HG02885 (cell line): ENCODE data around the gene SPINK1.
"Not testable (repeated sequence)": the region's sequence is repeated elsewhere in the genome, so short reads cannot be mapped to it uniquely, and the experiment has no call there.

Experiments
- ATAC-seq: cut with Tn5 transposase; IDR thresholded peaks from one replicate; pipeline ENCODE4 v1.9.1; 2021; ENCODE audit warnings: mild to moderate bottlenecking; ENCODE audit not compliant: unreplicated experiment, poor library complexity

Gene SPINK1, protein sequence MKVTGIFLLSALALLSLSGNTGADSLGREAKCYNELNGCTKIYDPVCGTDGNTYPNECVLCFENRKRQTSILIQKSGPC

GRCh38 chr5:147831465-147831864, at the start of gene SPINK1:
Gene SPINK1, minus strand, starts transcription at chr5:147831671. Its CDS starts 94 bp downstream, at chr5:147831577.
- no peak for ATAC-seq

- ATAC-seq = no peak
Measured at GRCh38 chr5:147880487-147880886, 49.0 kb upstream of the SPINK1 start.

GRCh38 chr5:147879784-147880183, 48.3 kb upstream of the SPINK1 start:
- no peak for ATAC-seq

- ATAC-seq = no peak
Measured at GRCh38 chr5:147878066-147878759, 46.7 kb upstream of the SPINK1 start, which contains the start of gene SCGB3A2. Gene SCGB3A2, plus strand, starts transcription at chr5:147878711. Its CDS starts 93 bp downstream, at chr5:147878804.

DNA sequence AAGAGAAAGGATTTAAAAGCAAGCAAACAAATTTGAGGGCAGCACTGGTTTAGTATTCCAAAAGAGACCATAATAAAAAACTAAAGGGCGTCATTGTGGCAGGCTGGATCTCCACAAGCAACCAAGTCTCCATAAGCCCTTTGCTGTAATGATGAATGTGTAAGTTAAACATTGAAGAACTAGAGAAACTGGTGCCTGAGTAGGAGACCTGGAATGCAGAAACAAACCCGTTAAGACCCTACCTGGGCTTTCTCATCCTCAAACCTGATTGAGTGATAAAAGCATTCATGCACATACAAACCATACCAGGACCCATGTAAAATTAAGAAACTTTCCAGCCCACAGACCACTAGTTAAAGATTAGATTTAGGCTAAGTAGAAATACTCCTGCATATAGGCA, 45.2 kb upstream of the SPINK1 start:
- no peak for ATAC-seq

DNA sequence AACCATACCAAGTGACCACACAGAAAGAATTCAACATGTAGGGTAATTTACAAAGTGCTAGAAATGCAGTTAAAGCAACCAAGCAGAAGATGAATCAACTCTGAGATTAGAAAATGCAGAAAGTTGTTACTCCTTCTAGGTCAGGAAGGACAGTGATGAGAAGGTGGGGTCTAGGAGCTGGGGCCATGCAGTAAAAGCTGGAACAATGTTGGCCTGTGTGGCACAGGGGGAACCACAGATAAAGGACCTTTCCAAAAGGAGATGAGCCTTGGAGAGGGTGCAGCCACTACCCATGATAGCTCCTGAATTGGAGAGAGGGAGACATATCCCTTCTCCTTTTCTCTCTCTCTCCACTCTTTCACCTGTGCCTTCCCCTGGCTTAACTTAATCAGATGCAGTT, 44.7 kb upstream of the SPINK1 start:
- ATAC-seq = no peak

DNA sequence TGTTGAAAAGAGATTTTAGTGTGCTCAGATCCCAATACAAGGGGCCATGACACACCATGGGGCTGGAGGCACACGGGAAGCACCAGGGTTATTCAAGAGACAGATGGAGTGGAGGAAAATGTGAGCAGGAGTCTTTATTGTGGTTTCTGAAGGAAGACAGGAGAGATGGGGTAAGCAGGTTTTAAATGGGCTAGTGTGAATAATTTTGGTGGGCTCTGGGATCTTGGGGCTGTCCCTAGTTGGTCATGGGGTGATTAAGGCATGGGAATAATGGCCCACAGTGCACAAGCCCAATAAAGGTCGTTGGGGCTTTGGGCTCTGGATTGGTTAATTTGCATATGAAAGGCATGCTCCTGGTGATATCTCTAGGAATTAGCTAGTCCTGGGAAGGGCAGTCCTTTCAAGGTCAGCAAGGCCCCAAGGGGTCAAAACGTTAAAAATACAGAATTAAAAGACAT, 43.5 kb upstream of the SPINK1 start:
- ATAC-seq = no peak

DNA sequence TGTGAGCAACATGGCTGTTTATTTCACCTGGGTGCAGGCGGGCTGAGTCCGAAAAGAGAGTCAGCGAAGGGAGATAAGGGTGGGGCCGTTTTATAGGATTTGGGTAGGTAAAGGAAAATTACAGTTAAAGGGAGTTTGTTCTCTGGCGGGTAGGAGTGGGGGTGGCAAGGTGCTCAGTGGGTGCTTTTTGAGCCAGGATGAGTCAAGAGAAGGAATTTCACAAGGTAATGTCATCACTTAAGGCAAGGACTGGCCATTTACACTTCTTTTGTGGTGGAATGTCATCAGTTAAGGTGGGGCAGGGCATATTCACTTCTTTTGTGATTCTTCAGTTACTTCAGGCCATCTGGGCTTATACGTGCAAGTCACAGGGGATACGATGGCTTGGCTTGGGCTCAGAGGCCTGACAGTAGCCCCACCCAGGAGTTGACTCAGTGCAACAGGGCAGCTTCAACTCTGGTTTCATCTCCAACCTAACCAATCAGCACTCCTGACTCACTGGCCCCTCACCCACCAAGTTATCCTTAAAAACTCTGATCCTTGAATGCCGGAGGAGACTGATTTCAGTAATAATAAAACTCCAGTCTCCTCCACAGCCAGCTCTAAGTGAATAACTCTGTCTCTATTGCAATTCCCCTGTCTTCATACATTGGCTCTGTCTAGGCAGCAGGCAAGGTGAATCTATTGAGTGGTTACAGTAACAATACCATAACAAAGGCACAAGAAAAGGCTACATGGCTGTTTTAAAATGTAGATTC, 42.8 kb upstream of the SPINK1 start:
- ATAC-seq = not testable (repeated sequence)

DNA sequence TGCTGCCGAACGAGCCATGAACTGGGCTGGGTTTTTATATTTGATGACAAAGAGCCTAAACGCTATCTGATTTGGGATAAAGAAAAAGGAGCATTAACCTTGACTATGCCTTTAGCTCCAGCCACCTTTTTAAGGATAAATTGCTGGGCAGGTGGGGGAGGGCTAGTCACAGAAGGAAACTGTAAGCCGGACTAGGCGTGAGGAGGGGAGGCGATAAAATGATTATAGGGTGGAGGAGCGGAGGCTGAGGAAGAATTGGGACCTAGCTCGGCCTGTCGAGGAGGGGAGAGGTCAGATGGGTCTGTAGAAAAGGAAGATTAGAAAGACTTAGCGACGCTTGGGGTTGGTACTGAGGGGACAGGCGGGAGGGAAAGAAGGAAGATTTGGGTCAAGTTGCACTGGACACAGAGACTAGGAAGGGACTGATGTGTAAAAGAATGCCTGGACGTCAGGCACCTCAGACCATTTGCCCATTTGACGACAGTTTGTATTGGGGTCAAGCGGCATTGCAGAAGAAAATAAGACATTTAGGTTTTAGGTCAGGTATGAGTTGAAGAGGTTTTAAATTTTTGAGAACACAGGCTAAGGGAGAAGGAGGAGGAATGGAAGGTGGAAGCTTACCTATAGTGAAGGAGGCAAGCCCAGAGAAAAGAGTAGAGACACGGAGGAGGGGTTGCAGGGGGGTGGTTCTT, 41.4 kb upstream of the SPINK1 start:
- not testable (repeated sequence) for ATAC-seq

DNA sequence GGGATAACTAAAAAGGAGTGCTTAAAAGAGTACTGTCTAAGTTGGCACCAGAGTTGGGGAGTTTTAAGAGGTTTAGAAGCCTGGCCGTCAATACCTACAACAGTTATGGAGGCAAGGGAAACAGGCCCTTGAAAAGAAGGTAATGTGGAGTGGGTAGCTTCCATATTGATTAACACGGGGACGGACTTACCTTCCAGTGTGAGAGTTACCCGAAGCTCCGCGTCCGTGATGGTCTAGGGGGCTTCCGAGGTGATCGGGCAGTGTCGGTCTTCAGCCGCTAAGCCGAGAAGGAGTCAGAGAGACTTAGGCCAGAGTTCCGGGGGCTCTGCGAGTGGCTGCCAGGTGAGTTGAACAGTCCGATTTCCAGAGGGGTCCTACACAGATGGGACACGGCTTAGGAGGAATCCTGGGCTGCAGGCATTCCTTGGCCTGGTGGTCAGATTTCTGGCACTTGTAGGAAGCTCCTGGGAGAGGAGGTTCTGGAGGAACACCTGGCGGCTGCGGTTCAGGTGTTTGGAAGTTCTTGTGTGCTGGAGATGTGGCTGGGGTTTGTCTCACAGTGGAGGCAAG, 40.6 kb upstream of the SPINK1 start:
- not testable (repeated sequence) for ATAC-seq

DNA sequence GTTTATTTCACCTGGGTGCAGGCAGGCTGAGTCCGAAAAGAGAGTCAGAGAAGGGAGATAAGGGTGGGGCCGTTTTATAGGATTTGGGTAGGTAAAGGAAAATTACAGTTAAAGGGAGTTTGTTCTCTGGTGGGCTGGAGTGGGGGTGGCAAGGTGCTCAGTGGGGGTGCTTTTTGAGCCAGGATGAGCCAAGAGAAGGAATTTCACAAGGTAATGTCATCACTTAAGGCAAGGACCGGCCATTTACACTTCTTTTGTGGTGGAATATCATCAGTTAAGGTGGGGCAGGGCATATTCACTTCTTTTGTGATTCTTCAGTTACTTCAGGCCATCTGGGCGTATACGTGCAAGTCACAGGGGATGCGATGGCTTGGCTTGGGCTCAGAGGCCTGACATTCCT, 38.4 kb upstream of the SPINK1 start:
- not testable (repeated sequence) for ATAC-seq

DNA sequence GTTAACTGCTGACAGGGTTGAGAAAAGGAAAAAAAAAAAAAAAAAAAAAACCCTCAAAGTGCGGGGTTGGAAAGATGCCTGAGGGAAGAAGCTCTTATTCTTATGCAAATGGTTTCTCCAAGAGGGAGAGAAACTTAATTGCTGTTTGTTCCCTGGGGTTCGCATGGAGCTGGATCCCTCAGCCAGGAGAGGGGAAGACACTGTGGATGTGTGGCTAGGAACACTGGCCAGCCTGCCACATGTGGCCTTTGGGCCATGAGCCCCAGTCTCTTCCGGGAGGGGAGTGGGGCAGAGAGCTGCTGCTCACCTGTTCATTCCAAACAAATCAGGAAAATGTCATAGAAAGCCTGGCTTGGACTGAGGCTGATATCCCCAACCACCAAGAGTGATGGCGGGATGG, 37.6 kb upstream of the SPINK1 start:
- ATAC-seq = no peak

GRCh38 chr5:147863454-147864158, 32.1 kb upstream of the SPINK1 start:
- no peak for ATAC-seq

DNA sequence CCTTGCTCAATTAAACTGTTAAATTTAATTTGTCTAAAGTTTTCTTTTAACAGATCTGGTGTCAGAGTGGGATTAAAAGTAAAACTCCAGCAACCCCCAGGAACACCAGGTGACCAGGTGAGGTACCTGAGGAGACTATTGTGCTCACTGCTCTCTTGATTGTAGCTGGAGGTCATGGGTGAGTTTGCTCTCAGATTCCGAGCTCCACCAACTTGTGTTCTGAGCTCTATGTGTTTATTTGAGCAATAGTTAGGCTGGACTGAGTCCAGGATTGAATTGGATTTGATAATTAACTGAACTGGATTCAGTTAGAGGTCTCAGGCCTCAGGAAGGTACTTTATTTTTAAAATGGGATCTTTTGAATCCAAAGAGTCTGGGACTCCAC, 29.2 kb upstream of the SPINK1 start:
- no peak for ATAC-seq

DNA sequence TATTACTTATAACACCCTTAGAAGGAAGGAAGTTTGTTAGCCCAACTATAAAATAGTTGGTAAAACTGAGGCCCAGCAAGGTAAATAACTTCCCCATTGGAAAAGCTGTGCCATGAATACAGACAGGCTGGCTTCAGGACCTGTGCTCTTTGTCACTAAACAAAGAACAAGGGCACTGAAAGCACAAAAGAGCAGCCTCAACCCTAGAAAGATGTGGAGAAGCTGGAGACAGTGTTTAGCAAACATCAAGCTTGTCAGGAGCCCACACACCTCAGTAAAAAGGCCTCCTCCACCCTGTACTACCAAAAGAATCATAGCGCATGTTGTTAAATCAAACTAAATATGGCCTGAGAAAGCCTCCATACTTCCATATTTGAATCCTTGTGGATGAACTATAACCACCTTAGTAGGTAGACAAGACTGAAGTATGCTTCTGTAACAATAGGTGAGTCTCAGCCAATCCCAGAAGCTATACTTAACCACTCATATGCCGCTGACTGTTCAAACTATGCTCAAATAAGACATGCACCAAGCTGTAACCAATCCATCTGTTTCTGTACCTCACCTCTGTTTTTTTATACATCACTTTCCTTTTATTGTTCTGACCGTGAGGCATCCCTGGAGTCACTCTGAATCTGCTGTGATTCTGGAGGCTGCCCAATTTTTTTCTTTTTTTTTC, 28.6 kb upstream of the SPINK1 start:
- no peak for ATAC-seq

GRCh38 chr5:147858565-147858964, 27.1 kb upstream of the SPINK1 start:
- no peak for ATAC-seq

GRCh38 chr5:147857302-147858129, 26.0 kb upstream of the SPINK1 start:
- ATAC-seq = peak; percentile 97

GRCh38 chr5:147856801-147857200, 25.3 kb upstream of the SPINK1 start:
- no peak for ATAC-seq

DNA sequence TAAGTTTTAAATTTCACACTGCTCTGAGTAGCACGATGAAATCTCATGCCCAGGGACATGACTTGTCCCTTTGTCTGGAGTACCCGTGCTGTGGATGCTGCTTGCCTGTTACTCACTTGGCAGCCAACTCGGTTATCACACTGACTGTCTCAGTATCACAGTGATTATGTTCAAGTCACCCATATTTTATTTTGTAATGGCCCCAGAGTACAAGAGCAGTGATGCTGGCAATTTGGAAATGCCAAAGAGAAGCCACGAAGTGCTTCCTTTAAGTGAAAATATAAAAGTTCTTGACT, 24.3 kb upstream of the SPINK1 start:
- no peak for ATAC-seq
